WTC11 (cell line): ENCODE data around the gene EME1. TPM values are rescaled to one million over a fixed set of nuclear protein-coding genes. Genes with fewer than 3 reads are reported as not detected.

Experiments used
- ATAC-seq: fragments of 200-7000 bp; cut with Tn5 transposase; 2 replicates; pipeline ENCODE4 v1.10.0; 2021; ENCODE audit warnings: mild to moderate bottlenecking, moderate library complexity
- CTCF ChIA-PET: fragments of 300-600 bp; sonication (Branson Sonifier 250); formaldehyde crosslinking; loops from one replicate; lab custom pipeline; 2021; ENCODE audit warnings: antibody characterized with exemption; lab: Charles Lee
- POLR2A ChIA-PET: fragments of 350-600 bp; sonication (Branson Sonifier 250); formaldehyde crosslinking; loops from one replicate; lab custom pipeline; 2021; ENCODE audit warnings: antibody characterized with exemption; lab: Charles Lee
- DNase-seq: peaks from one replicate; pipeline ENCODE4 v3.0.0; 2021; ENCODE audit warnings: low spot score
- H3K27ac Mint-ChIP-seq: 2 replicates; pipeline ENCODE4 v1.8.0; 2021; ENCODE audit warnings: mixed read lengths
- H3K27me3 Mint-ChIP-seq: 2 replicates; pipeline ENCODE4 v1.8.0; 2021; ENCODE audit warnings: low read depth, mild to moderate bottlenecking, moderate library complexity, mixed read lengths
- H3K36me3 Mint-ChIP-seq: 2 replicates; pipeline ENCODE4 v1.8.0; 2021; ENCODE audit warnings: mixed read lengths
- H3K4me1 Mint-ChIP-seq: 2 replicates; pipeline ENCODE4 v1.8.0; 2022; ENCODE audit warnings: mixed read lengths
- H3K4me3 Mint-ChIP-seq: 2 replicates; pipeline ENCODE4 v1.8.0; 2021; ENCODE audit warnings: mild to moderate bottlenecking, moderate library complexity, mixed read lengths
- H3K9me3 Mint-ChIP-seq: 2 replicates; pipeline ENCODE4 v1.8.0; 2021; ENCODE audit warnings: mixed read lengths
- ATF1 ChIP-seq: sonication (generic); formaldehyde crosslinking; IDR thresholded peaks from 2 replicates; pipeline ENCODE4 v1.8.1; 2023; ENCODE audit warnings: mild to moderate bottlenecking, moderate library complexity, missing genetic modification reagents
- CBFB ChIP-seq: sonication (generic); formaldehyde crosslinking; IDR thresholded peaks from 2 replicates; pipeline ENCODE4 v1.8.1; 2022; ENCODE audit warnings: mild to moderate bottlenecking, low read depth, missing genetic modification reagents
- CREM ChIP-seq: sonication (generic); formaldehyde crosslinking; IDR thresholded peaks from 2 replicates; pipeline ENCODE4 v1.8.1; 2022; ENCODE audit warnings: mild to moderate bottlenecking, missing genetic modification reagents, moderate library complexity
- ESRRA ChIP-seq: sonication (generic); formaldehyde crosslinking; IDR thresholded peaks from 2 replicates; pipeline ENCODE4 v1.8.1; 2022; ENCODE audit warnings: mild to moderate bottlenecking, missing genetic modification reagents, borderline replicate concordance
- FOXP1 ChIP-seq: sonication (generic); formaldehyde crosslinking; IDR thresholded peaks from 2 replicates; pipeline ENCODE4 v1.8.0; 2022; ENCODE audit warnings: missing genetic modification reagents, mild to moderate bottlenecking, moderate library complexity, borderline replicate concordance
- MYBL2 ChIP-seq: sonication (generic); formaldehyde crosslinking; IDR thresholded peaks from 2 replicates; pipeline ENCODE4 v1.8.1; 2023; ENCODE audit warnings: mild to moderate bottlenecking, moderate library complexity, missing genetic modification reagents
- NR2C2 ChIP-seq: sonication (generic); formaldehyde crosslinking; IDR thresholded peaks from 2 replicates; pipeline ENCODE4 v1.8.0; 2022; ENCODE audit warnings: mild to moderate bottlenecking, missing genetic modification reagents
- NR3C1 ChIP-seq: sonication (generic); formaldehyde crosslinking; conservative IDR thresholded peaks from 2 replicates; pipeline ENCODE4 v1.8.1; 2023; ENCODE audit warnings: low read depth, mild to moderate bottlenecking, missing genetic modification reagents
- PRRX2 ChIP-seq: fragments of 250-450 bp; sonication (Bioruptor Pico); IDR thresholded peaks from 2 replicates; pipeline ENCODE4 v1.8.0; 2021; ENCODE audit warnings: mild to moderate bottlenecking
- RELA ChIP-seq: sonication (generic); formaldehyde crosslinking; IDR thresholded peaks from 2 replicates; pipeline ENCODE4 v1.8.1; 2022; ENCODE audit warnings: missing genetic modification reagents, mild to moderate bottlenecking, borderline replicate concordance
- SP1 ChIP-seq: sonication (generic); formaldehyde crosslinking; conservative IDR thresholded peaks from 2 replicates; pipeline ENCODE4 v1.8.1; 2022; ENCODE audit warnings: missing genetic modification reagents
- ZNF317 ChIP-seq: sonication (generic); formaldehyde crosslinking; IDR thresholded peaks from 2 replicates; pipeline ENCODE4 v1.8.1; 2023; ENCODE audit warnings: low read depth, mild to moderate bottlenecking, moderate library complexity, missing genetic modification reagents, borderline replicate concordance
- total RNA-seq: library from RNA; stranded (reverse); gene quantifications from 3 replicates; pipeline ENCODE4 v1.2.3, GENCODE V29; 2021
- TF ChIP-seq, protein P1 (sequence below): sonication (generic); formaldehyde crosslinking; IDR thresholded peaks from 2 replicates; pipeline ENCODE4 v1.8.0; 2022; ENCODE audit warnings: missing genetic modification reagents
- TF ChIP-seq, protein P2 (sequence below): sonication (generic); formaldehyde crosslinking; IDR thresholded peaks from 2 replicates; pipeline ENCODE4 v1.8.0; 2022; ENCODE audit warnings: mild to moderate bottlenecking, missing genetic modification reagents
- TF ChIP-seq, protein P3 (sequence below): sonication (generic); formaldehyde crosslinking; IDR thresholded peaks from 2 replicates; pipeline ENCODE4 v1.8.1; 2022; ENCODE audit warnings: mild to moderate bottlenecking, missing genetic modification reagents, moderate library complexity, borderline replicate concordance
- TF ChIP-seq, protein P4 (sequence below): fragments of 200-600 bp; IDR thresholded peaks from 2 replicates; pipeline ENCODE4 v1.8.0; 2022; ENCODE audit warnings: antibody characterized with exemption
- TF ChIP-seq, protein P5 (sequence below): sonication (generic); formaldehyde crosslinking; IDR thresholded peaks from 2 replicates; pipeline ENCODE4 v1.8.0; 2022; ENCODE audit warnings: mild to moderate bottlenecking, missing genetic modification reagents
- TF ChIP-seq, protein P6 (sequence below): sonication (generic); formaldehyde crosslinking; IDR thresholded peaks from 2 replicates; pipeline ENCODE4 v1.8.1; 2023; ENCODE audit warnings: mild to moderate bottlenecking, missing genetic modification reagents

The EME1 gene
- total RNA-seq, 1 experiment from 2014 or later, result 24.9 TPM

DNA sequence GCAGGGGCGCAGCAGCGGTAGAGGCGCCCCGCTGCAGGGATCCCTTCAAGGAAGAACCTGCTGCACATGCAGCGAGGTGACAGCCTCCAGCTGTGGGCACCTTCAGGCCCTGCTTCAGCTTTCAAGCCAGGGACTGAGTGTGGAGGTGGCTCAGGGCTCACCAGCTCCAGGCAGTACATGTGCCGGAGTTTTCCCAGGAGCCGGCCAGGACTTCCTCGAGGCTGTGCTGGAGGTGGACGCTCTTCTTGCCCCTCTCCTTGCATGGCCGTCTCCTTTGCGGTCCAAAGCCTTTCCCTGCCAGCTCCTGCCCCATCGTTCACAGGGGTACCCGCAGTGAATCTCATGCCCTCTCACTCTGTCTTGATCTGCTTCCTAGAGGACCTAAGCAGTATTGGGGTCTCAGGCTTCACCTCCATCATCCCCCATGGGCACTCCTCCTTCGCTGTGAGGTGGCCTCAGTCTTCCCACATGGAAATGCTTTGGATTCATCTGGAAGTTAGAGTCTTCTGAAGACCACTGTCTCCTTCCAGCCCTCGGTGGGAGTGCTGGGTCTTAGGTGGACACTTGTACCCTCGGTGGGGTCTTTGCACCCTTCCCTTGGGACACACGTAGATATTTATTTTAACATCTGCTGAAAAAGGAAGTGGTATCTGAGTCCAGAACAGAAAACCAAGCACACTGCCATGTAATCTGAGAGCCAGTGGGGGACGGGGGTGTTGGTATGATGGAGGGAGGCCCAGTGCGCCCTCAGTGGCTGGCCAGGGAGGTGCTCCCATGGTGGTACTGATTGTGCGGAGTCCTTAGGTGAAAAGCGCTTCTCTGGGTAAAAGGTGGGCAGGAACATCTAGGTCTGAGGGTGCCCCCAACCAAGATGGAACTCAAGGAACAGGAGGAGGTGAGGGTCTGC lies 20.1 kb upstream of the EME1 start:
- no peak for DNase-seq

DNA sequence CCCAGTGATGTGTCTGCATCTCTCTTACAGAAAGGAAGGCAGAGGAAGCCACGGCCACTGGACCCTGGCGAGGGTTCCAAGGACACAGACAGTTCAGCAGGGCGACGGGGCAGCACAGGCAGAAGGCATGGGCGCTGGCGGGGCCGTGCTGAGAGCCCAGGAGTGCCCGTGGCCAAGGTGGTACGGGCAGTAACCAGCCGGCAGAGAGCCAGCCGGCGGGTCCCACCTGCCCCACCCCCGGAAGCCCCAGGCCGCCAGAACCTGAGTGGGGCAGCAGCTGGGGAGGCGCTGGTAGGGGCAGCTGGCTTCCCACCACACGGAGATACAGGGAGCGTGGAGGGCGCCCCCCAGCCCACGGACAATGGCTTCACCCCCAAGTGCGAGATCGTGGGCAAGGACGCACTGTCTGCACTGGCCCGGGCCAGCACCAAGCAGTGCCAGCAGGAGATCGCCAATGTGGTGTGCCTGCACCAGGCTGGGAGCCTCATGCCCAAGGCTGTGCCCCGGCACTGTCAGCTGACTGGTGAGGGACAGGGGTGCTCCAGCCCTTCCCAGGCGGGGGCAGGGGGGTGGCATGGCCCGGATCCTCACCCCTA lies 19.3 kb upstream of the EME1 start:
- Mint-ChIP-seq H3K4me1 (peaks cover 3% of the 10 kb centered on the region), H3K27me3 (no peaks in the 10 kb centered on the region), H3K9me3 (no peaks in the 10 kb centered on the region), H3K4me3 (no peak overlapping the region), H3K36me3 (peaks cover 29% of the 10 kb centered on the region), H3K27ac (no peak overlapping the region)
- no peak for ATAC-seq
- POLR2A ChIA-PET, result no interaction called here
- TF ChIP-seq, protein P1, sequence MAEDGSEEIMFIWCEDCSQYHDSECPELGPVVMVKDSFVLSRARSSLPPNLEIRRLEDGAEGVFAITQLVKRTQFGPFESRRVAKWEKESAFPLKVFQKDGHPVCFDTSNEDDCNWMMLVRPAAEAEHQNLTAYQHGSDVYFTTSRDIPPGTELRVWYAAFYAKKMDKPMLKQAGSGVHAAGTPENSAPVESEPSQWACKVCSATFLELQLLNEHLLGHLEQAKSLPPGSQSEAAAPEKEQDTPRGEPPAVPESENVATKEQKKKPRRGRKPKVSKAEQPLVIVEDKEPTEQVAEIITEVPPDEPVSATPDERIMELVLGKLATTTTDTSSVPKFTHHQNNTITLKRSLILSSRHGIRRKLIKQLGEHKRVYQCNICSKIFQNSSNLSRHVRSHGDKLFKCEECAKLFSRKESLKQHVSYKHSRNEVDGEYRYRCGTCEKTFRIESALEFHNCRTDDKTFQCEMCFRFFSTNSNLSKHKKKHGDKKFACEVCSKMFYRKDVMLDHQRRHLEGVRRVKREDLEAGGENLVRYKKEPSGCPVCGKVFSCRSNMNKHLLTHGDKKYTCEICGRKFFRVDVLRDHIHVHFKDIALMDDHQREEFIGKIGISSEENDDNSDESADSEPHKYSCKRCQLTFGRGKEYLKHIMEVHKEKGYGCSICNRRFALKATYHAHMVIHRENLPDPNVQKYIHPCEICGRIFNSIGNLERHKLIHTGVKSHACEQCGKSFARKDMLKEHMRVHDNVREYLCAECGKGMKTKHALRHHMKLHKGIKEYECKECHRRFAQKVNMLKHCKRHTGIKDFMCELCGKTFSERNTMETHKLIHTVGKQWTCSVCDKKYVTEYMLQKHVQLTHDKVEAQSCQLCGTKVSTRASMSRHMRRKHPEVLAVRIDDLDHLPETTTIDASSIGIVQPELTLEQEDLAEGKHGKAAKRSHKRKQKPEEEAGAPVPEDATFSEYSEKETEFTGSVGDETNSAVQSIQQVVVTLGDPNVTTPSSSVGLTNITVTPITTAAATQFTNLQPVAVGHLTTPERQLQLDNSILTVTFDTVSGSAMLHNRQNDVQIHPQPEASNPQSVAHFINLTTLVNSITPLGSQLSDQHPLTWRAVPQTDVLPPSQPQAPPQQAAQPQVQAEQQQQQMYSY (CRISPR knock-in tag), result no peak
- TF ChIP-seq FOXP1 (CRISPR knock-in tag) (no peak), ESRRA (CRISPR knock-in tag) (no peak)
- TF ChIP-seq, protein P2, sequence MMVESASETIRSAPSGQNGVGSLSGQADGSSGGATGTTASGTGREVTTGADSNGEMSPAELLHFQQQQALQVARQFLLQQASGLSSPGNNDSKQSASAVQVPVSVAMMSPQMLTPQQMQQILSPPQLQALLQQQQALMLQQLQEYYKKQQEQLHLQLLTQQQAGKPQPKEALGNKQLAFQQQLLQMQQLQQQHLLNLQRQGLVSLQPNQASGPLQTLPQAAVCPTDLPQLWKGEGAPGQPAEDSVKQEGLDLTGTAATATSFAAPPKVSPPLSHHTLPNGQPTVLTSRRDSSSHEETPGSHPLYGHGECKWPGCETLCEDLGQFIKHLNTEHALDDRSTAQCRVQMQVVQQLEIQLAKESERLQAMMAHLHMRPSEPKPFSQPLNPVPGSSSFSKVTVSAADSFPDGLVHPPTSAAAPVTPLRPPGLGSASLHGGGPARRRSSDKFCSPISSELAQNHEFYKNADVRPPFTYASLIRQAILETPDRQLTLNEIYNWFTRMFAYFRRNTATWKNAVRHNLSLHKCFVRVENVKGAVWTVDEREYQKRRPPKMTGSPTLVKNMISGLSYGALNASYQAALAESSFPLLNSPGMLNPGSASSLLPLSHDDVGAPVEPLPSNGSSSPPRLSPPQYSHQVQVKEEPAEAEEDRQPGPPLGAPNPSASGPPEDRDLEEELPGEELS (CRISPR knock-in tag), result no peak
- CTCF ChIA-PET, result no interaction called here
- DNase-seq, result no peak

More for the DNA sequence above, 20.1 kb upstream of the EME1 start:
- no peak overlapping the region for H3K4me3 Mint-ChIP-seq
- ChIA-PET CTCF (interaction anchor here (1.6 kb wide), 1 partner anchor 9 kb away, joined by 11 read pairs; no protein-coding TSS in a partner anchor), POLR2A (no interaction called here)
- peaks cover 10% of the 10 kb centered on the region for H3K4me1 Mint-ChIP-seq
- peaks cover 24% of the 10 kb centered on the region for H3K36me3 Mint-ChIP-seq
- TF ChIP-seq NR2C2 (no peak), ZNF317 (CRISPR knock-in tag) (no peak), ATF1 (CRISPR knock-in tag) (no peak), CREM (CRISPR knock-in tag) (no peak), NR3C1 (CRISPR knock-in tag) (no peak), CBFB (CRISPR knock-in tag) (no peak), MYBL2 (CRISPR knock-in tag) (no peak), SP1 (CRISPR knock-in tag) (no peak), PRRX2 (no peak), RELA (CRISPR knock-in tag) (no peak)
- TF ChIP-seq, protein P3, sequence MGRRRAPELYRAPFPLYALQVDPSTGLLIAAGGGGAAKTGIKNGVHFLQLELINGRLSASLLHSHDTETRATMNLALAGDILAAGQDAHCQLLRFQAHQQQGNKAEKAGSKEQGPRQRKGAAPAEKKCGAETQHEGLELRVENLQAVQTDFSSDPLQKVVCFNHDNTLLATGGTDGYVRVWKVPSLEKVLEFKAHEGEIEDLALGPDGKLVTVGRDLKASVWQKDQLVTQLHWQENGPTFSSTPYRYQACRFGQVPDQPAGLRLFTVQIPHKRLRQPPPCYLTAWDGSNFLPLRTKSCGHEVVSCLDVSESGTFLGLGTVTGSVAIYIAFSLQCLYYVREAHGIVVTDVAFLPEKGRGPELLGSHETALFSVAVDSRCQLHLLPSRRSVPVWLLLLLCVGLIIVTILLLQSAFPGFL (CRISPR knock-in tag), result no peak
- TF ChIP-seq, protein P4, sequence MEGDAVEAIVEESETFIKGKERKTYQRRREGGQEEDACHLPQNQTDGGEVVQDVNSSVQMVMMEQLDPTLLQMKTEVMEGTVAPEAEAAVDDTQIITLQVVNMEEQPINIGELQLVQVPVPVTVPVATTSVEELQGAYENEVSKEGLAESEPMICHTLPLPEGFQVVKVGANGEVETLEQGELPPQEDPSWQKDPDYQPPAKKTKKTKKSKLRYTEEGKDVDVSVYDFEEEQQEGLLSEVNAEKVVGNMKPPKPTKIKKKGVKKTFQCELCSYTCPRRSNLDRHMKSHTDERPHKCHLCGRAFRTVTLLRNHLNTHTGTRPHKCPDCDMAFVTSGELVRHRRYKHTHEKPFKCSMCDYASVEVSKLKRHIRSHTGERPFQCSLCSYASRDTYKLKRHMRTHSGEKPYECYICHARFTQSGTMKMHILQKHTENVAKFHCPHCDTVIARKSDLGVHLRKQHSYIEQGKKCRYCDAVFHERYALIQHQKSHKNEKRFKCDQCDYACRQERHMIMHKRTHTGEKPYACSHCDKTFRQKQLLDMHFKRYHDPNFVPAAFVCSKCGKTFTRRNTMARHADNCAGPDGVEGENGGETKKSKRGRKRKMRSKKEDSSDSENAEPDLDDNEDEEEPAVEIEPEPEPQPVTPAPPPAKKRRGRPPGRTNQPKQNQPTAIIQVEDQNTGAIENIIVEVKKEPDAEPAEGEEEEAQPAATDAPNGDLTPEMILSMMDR, result no peak
- TF ChIP-seq, protein P5, sequence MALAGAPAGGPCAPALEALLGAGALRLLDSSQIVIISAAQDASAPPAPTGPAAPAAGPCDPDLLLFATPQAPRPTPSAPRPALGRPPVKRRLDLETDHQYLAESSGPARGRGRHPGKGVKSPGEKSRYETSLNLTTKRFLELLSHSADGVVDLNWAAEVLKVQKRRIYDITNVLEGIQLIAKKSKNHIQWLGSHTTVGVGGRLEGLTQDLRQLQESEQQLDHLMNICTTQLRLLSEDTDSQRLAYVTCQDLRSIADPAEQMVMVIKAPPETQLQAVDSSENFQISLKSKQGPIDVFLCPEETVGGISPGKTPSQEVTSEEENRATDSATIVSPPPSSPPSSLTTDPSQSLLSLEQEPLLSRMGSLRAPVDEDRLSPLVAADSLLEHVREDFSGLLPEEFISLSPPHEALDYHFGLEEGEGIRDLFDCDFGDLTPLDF (CRISPR knock-in tag), result no peak
- TF ChIP-seq, protein P6, sequence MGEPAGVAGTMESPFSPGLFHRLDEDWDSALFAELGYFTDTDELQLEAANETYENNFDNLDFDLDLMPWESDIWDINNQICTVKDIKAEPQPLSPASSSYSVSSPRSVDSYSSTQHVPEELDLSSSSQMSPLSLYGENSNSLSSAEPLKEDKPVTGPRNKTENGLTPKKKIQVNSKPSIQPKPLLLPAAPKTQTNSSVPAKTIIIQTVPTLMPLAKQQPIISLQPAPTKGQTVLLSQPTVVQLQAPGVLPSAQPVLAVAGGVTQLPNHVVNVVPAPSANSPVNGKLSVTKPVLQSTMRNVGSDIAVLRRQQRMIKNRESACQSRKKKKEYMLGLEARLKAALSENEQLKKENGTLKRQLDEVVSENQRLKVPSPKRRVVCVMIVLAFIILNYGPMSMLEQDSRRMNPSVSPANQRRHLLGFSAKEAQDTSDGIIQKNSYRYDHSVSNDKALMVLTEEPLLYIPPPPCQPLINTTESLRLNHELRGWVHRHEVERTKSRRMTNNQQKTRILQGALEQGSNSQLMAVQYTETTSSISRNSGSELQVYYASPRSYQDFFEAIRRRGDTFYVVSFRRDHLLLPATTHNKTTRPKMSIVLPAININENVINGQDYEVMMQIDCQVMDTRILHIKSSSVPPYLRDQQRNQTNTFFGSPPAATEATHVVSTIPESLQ (CRISPR knock-in tag), result no peak
- H3K27ac Mint-ChIP-seq, result no peak overlapping the region
- no peaks in the 10 kb centered on the region for H3K9me3 Mint-ChIP-seq
- no peak for ATAC-seq
- no peaks in the 10 kb centered on the region for H3K27me3 Mint-ChIP-seq
